ENCODE results near the gene MESP1. TPM values are rescaled to one million over a fixed set of nuclear protein-coding genes. Genes with fewer than 3 reads are reported as not detected.
"Not testable (repeated sequence)": the region's sequence is repeated elsewhere in the genome, so short reads cannot be mapped to it uniquely, and the experiment has no call there.

MESP1 gene
- total RNA-seq, 3 donors from 2014 or later: 2.7 to 3.1 (median 3.1) TPM

- Mint-ChIP-seq H3K4me1 (ENCODE audit: low read depth) (peaks cover 7% of the 10 kb centered on the region), H3K27me3 (ENCODE audit: low read depth) (peaks cover 11% of the 10 kb centered on the region), H3K4me3 (no peak overlapping the region), H3K9me3 (peaks cover 8% of the 10 kb centered on the region), H3K36me3 (ENCODE audit: insufficient read depth) (no peaks in the 10 kb centered on the region)
- DNase-seq (no peak), ATAC-seq (no peak)
Observed at GRCh38 chr15:89785064-89785773, 34.2 kb upstream of the MESP1 start.

- peaks cover 8% of the 10 kb centered on the region for H3K9me3 Mint-ChIP-seq
- ATAC-seq (no peak), DNase-seq (no peak)
- H3K4me1 Mint-ChIP-seq (ENCODE audit: low read depth): peaks cover 7% of the 10 kb centered on the region
- peaks cover 11% of the 10 kb centered on the region for H3K27me3 Mint-ChIP-seq (ENCODE audit: low read depth)
- H3K4me3 Mint-ChIP-seq: no peak overlapping the region
- H3K36me3 Mint-ChIP-seq (ENCODE audit: insufficient read depth): no peaks in the 10 kb centered on the region
Observed at GRCh38 chr15:89784686-89784960, 33.6 kb upstream of the MESP1 start.

- no peak overlapping the region for H3K4me3 Mint-ChIP-seq
- ATAC-seq (no peak), DNase-seq (no peak)
- peaks cover 7% of the 10 kb centered on the region for H3K4me1 Mint-ChIP-seq (ENCODE audit: low read depth)
- H3K27me3 Mint-ChIP-seq (ENCODE audit: low read depth): peaks cover 11% of the 10 kb centered on the region
- peaks cover 8% of the 10 kb centered on the region for H3K9me3 Mint-ChIP-seq
- H3K36me3 Mint-ChIP-seq (ENCODE audit: insufficient read depth): no peaks in the 10 kb centered on the region
Observed at GRCh38 chr15:89783861-89784685, 33.0 kb upstream of the MESP1 start.

GRCh38 chr15:89783111-89783860 is 32.2 kb upstream of the MESP1 start:
- ATAC-seq (no peak), DNase-seq (no peak)
- peaks cover 7% of the 10 kb centered on the region for H3K4me1 Mint-ChIP-seq (ENCODE audit: low read depth)
- no peaks in the 10 kb centered on the region for H3K36me3 Mint-ChIP-seq (ENCODE audit: insufficient read depth)
- H3K4me3 Mint-ChIP-seq: no peak overlapping the region
- H3K9me3 Mint-ChIP-seq: peaks cover 7% of the 10 kb centered on the region
- peaks cover 15% of the 10 kb centered on the region for H3K27me3 Mint-ChIP-seq (ENCODE audit: low read depth)

GRCh38 chr15:89782619-89782950 is 31.5 kb upstream of the MESP1 start:
- H3K27me3 Mint-ChIP-seq (ENCODE audit: low read depth): peaks cover 22% of the 10 kb centered on the region
- not testable (repeated sequence) for ATAC-seq; DNase-seq; H3K36me3 Mint-ChIP-seq (ENCODE audit: insufficient read depth); H3K9me3 Mint-ChIP-seq; H3K4me1 Mint-ChIP-seq (ENCODE audit: low read depth); H3K4me3 Mint-ChIP-seq

- no peak for ATAC-seq
Observed at GRCh38 chr15:89781891-89782618, 31.0 kb upstream of the MESP1 start.

GRCh38 chr15:89781055-89781454 is 30.0 kb upstream of the MESP1 start:
- peak in 1 of 2 donors; percentile 29 for ATAC-seq
- Mint-ChIP-seq H3K27me3 (ENCODE audit: low read depth) (peaks cover 31% of the 10 kb centered on the region), H3K36me3 (ENCODE audit: insufficient read depth) (no peaks in the 10 kb centered on the region), H3K4me1 (ENCODE audit: low read depth) (peaks cover 7% of the 10 kb centered on the region), H3K4me3 (no peak overlapping the region), H3K9me3 (no peaks in the 10 kb centered on the region)
- no peak for DNase-seq

More at GRCh38 chr15:89781891-89782618, 31.0 kb upstream of the MESP1 start:
- H3K4me3 Mint-ChIP-seq: no peak overlapping the region
- DNase-seq: no peak
- H3K36me3 Mint-ChIP-seq (ENCODE audit: insufficient read depth): no peaks in the 10 kb centered on the region
- peaks cover 28% of the 10 kb centered on the region for H3K27me3 Mint-ChIP-seq (ENCODE audit: low read depth)
- peaks cover 7% of the 10 kb centered on the region for H3K4me1 Mint-ChIP-seq (ENCODE audit: low read depth)
- H3K9me3 Mint-ChIP-seq: no peaks in the 10 kb centered on the region

- no peak for DNase-seq
- no peak for ATAC-seq
- H3K9me3 Mint-ChIP-seq: no peaks in the 10 kb centered on the region
- no peak overlapping the region for H3K4me3 Mint-ChIP-seq
- peaks cover 7% of the 10 kb centered on the region for H3K4me1 Mint-ChIP-seq (ENCODE audit: low read depth)
- H3K36me3 Mint-ChIP-seq (ENCODE audit: insufficient read depth): no peaks in the 10 kb centered on the region
- peaks cover 34% of the 10 kb centered on the region for H3K27me3 Mint-ChIP-seq (ENCODE audit: low read depth)
Observed at GRCh38 chr15:89780601-89781000, 29.6 kb upstream of the MESP1 start.

- Mint-ChIP-seq H3K9me3 (no peaks in the 10 kb centered on the region), H3K4me3 (no peak overlapping the region), H3K4me1 (ENCODE audit: low read depth) (peaks cover 7% of the 10 kb centered on the region), H3K36me3 (ENCODE audit: insufficient read depth) (no peaks in the 10 kb centered on the region), H3K27me3 (ENCODE audit: low read depth) (peaks cover 38% of the 10 kb centered on the region)
- no peak for ATAC-seq
- no peak for DNase-seq
Observed at GRCh38 chr15:89778861-89779260, 27.8 kb upstream of the MESP1 start.

GRCh38 chr15:89777782-89778380 is 26.8 kb upstream of the MESP1 start:
- no peak overlapping the region for H3K4me3 Mint-ChIP-seq
- H3K36me3 Mint-ChIP-seq (ENCODE audit: insufficient read depth): no peaks in the 10 kb centered on the region
- peaks cover 35% of the 10 kb centered on the region for H3K27me3 Mint-ChIP-seq (ENCODE audit: low read depth)
- peaks cover 7% of the 10 kb centered on the region for H3K4me1 Mint-ChIP-seq (ENCODE audit: low read depth)
- ATAC-seq (no peak), DNase-seq (no peak)
- no peaks in the 10 kb centered on the region for H3K9me3 Mint-ChIP-seq

- Mint-ChIP-seq H3K4me1 (ENCODE audit: low read depth) (peaks cover 7% of the 10 kb centered on the region), H3K9me3 (no peaks in the 10 kb centered on the region), H3K27me3 (ENCODE audit: low read depth) (peaks cover 35% of the 10 kb centered on the region), H3K4me3 (no peak overlapping the region), H3K36me3 (ENCODE audit: insufficient read depth) (no peaks in the 10 kb centered on the region)
- DNase-seq (no peak), ATAC-seq (no peak)
Observed at GRCh38 chr15:89777073-89777751, 26.2 kb upstream of the MESP1 start.

- peak; percentile 16 for DNase-seq
- peak; percentile 77 to 78 for ATAC-seq
- H3K4me1 Mint-ChIP-seq (ENCODE audit: low read depth): peaks cover 5% of the 10 kb centered on the region
- no peaks in the 10 kb centered on the region for H3K36me3 Mint-ChIP-seq (ENCODE audit: insufficient read depth)
- peak within 1 kb of the TSS; percentile 59 for H3K4me3 Mint-ChIP-seq
- no peaks in the 10 kb centered on the region for H3K9me3 Mint-ChIP-seq
- peaks cover 34% of the 10 kb centered on the region for H3K27me3 Mint-ChIP-seq (ENCODE audit: low read depth)
Observed at GRCh38 chr15:89776274-89777072, 25.4 kb upstream of the MESP1 start, which contains the start of gene MESP2. Gene MESP2, plus strand, starts transcription at chr15:89776332. Its CDS starts 26 bp downstream, at chr15:89776358.

- H3K9me3 Mint-ChIP-seq: no peaks in the 10 kb centered on the region
- H3K27me3 Mint-ChIP-seq (ENCODE audit: low read depth): peaks cover 34% of the 10 kb centered on the region
- DNase-seq (no peak), ATAC-seq (no peak)
- H3K36me3 Mint-ChIP-seq (ENCODE audit: insufficient read depth): no peaks in the 10 kb centered on the region
- H3K4me3 Mint-ChIP-seq: peak overlapping the region; percentile 38
- H3K4me1 Mint-ChIP-seq (ENCODE audit: low read depth): peaks cover 2% of the 10 kb centered on the region
Observed at GRCh38 chr15:89775815-89776214, 24.8 kb upstream of the MESP1 start.
